Mucosa of stomach (tissue), 1 donor: ENCODE results near the gene NDRG4.

Experiments used
- H3K27me3 ChIP-seq: one replicate; pipeline ENCODE4 v1.7.0; 2013; ENCODE audit warnings: mild to moderate bottlenecking, low read length; ENCODE audit not compliant: control insufficient read depth, insufficient read depth
- H3K36me3 ChIP-seq: one replicate; pipeline ENCODE4 v1.7.0; 2013; ENCODE audit warnings: low read length; ENCODE audit not compliant: control insufficient read depth, insufficient read depth
- H3K4me1 ChIP-seq: one replicate; pipeline ENCODE4 v1.7.0; 2013; ENCODE audit warnings: mild to moderate bottlenecking, low read length; ENCODE audit not compliant: control insufficient read depth, insufficient read depth
- H3K4me3 ChIP-seq: one replicate; pipeline ENCODE4 v1.7.0; 2013; ENCODE audit warnings: low read length
- H3K9ac ChIP-seq: one replicate; pipeline ENCODE4 v1.7.0; 2013; ENCODE audit warnings: mild to moderate bottlenecking, low read length, moderate library complexity
- H3K9me3 ChIP-seq: one replicate; pipeline ENCODE4 v1.7.0; 2013; ENCODE audit warnings: mild to moderate bottlenecking, low read length, moderate library complexity; ENCODE audit not compliant: control insufficient read depth
- donor health status: Pancreatic carcinoma.

Gene NDRG4

DNA sequence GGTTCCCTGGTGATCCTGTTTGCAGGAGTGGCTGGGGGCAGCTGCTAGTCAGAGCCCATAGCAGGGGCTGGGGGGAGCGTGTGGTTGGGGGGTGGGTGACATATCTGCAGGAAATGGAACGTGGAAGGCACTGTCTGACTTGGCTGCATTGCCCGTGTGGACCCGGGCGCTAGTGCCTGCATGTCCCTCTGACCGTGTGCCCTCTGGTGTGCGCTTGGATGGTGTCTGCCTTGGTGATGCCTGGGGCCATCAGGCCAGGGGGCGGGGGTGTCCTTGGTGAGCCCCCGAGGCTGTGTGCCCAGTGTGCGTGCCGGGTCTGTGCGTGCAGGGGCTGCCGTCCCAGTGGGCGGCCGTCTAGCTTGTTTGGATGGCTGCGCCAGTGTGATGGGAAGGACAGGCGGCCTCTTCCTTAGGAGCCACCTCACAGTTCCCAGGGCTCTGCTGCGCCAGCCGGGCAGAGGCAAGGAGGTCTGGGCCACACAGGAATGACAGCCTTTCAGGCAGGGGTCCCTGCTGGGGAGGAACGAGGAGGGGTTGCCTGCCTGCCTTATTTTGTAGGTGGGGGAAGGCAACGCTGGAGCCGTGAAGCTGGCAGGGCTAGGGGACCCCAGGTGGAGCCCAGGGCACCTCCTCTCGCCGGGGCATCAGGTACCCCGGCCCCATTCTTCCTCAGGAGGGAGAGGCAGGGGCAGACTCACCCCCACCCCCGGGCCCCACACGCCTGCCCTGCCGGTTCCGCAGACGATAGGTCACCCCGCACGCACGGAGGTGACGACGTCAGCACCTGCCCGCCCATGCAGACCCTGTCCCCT is 693 bp downstream of the NDRG4 start:
- no peaks in the 10 kb centered on the region for H3K9me3 ChIP-seq
- H3K9ac ChIP-seq = no peak overlapping the region
- H3K4me3 ChIP-seq = peak overlapping the region; percentile 2
- no peaks in the 10 kb centered on the region for H3K36me3 ChIP-seq
- peaks cover 25% of the 10 kb centered on the region for H3K4me1 ChIP-seq
- H3K27me3 ChIP-seq = peaks cover 42% of the 10 kb centered on the region

GRCh38 chr16:58501242-58502131 is 1.5 kb downstream of the NDRG4 start:
- Histone ChIP-seq H3K9ac (no peak overlapping the region), H3K27me3 (peaks cover 42% of the 10 kb centered on the region), H3K36me3 (no peaks in the 10 kb centered on the region), H3K9me3 (no peaks in the 10 kb centered on the region), H3K4me3 (peak overlapping the region; percentile 2), H3K4me1 (peaks cover 25% of the 10 kb centered on the region)

GRCh38 chr16:58502217-58502921 is 2.4 kb downstream of the NDRG4 start:
- H3K4me3 ChIP-seq = no peak overlapping the region
- H3K36me3 ChIP-seq = no peaks in the 10 kb centered on the region
- H3K9me3 ChIP-seq = no peaks in the 10 kb centered on the region
- peaks cover 42% of the 10 kb centered on the region for H3K27me3 ChIP-seq
- peaks cover 25% of the 10 kb centered on the region for H3K4me1 ChIP-seq
- no peak overlapping the region for H3K9ac ChIP-seq

DNA sequence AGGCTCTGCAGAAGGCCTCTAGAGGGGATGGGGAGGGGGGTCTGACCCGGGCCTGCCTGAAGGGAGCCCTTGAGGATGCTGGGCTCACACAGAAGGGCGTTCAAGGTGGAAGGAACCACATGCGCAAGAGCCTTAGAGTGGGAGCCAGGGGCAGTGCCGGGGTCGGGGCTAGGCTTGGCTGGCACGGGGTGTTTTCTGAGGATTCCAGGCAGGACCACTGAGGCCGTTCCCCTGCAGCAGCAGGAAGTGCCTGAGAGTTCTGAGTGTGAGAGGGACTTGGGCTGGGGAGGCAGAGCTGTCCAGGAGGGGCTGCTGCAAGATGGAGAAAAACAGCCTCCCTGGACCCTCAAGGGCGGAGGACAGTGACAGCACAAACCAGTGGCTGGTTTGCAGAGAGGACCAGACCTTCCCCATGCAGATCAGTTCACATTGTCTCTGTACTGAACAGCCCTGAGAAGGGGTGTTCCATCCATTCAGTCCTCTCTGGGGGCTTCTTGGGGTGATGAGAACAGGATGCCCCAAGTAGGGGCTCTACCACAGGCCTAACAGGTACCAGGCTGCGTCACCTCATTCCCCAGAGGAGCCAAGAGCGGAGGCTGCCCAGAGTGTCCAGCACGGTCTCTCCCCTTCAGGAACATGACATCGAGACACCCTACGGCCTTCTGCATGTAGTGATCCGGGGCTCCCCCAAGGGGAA is 3.4 kb downstream of the NDRG4 start:
- Histone ChIP-seq H3K9ac (no peak overlapping the region), H3K4me3 (no peak overlapping the region), H3K9me3 (no peaks in the 10 kb centered on the region), H3K27me3 (peaks cover 42% of the 10 kb centered on the region), H3K36me3 (no peaks in the 10 kb centered on the region), H3K4me1 (peaks cover 25% of the 10 kb centered on the region)

- no peak overlapping the region for H3K9ac ChIP-seq
- peaks cover 25% of the 10 kb centered on the region for H3K4me1 ChIP-seq
- no peak overlapping the region for H3K4me3 ChIP-seq
- H3K36me3 ChIP-seq = no peaks in the 10 kb centered on the region
- no peaks in the 10 kb centered on the region for H3K9me3 ChIP-seq
- H3K27me3 ChIP-seq = peaks cover 39% of the 10 kb centered on the region
Measured at GRCh38 chr16:58503863-58504688, 4.1 kb downstream of the NDRG4 start.

DNA sequence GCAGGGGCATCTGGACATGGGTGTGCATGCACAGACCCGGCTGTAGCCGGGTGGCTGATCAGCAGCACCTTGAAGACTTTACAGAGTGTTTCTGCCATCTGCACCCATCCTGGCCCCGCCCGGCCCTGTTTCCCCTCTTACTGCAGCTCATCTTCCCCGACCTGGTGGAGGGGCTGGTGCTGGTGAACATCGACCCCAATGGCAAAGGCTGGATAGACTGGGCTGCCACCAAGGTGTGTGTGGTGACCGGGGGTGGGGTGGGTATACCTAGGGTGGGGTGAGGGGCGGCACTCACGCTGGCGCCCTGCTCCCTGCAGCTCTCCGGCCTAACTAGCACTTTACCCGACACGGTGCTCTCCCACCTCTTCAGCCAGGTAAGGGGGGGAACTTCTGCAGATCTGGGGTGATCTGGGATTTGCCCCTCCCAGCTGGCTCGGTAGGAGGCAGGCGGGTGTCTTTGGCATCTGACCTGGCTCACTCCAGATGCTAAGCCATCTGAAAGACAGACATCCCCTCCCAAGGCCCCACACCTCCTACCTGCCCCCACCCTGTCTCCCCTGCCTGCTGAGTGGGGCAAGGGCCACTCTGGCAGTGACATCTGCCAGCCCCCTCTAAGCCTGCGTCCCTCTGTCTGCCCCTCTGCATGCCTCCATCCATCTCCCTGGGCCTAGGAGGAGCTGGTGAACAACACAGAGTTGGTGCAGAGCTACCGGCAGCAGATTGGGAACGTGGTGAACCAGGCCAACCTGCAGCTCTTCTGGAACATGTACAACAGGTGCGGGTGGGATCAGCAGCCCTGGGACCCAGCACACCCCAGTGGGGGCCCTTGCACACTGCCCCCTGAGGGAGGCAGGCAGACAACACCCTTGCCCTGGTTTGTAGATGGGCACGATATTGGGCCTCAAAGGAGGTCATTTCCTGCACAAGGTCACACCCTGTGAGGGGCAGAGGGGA is 6.6 kb downstream of the NDRG4 start:
- H3K27me3 ChIP-seq = peaks cover 18% of the 10 kb centered on the region
- peaks cover 7% of the 10 kb centered on the region for H3K4me1 ChIP-seq
- H3K36me3 ChIP-seq = no peaks in the 10 kb centered on the region
- no peak overlapping the region for H3K9ac ChIP-seq
- no peaks in the 10 kb centered on the region for H3K9me3 ChIP-seq
- no peak overlapping the region for H3K4me3 ChIP-seq

DNA sequence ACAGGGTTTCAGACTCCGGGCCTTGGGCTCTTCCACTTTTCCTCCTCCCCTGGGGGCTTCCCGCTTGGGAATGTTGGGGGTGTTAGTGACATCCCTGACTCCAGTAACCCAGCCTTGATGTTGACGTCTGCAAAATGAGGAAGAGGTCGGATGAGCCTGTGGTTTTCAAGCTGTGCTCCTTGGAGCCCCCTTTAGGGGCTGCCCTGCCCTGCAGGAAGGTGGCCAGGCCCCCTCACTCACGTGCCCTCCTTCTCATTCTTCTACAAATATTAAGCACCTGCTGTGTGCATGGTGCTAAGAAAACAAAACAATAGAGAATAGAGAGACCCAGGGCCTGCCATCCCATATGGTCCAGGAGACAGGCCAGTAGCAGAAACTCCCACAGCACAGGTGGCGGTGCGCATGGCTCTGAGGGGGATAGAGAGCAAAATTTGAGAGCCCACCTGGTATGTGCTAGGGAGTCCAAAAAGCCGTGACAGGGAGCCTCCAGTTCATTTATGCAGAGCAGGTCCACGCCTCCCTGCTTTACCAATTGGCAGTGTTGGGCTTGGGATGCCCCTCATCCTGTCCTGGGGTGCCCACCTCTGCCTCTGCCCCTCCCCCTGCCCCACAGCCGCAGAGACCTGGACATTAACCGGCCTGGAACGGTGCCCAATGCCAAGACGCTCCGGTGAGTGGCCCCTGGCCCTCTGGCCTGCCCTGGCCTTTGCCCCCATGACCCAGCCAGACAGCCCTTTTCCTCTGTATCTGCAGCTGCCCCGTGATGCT is 7.4 kb downstream of the NDRG4 start:
- Histone ChIP-seq H3K9ac (no peak overlapping the region), H3K27me3 (peaks cover 9% of the 10 kb centered on the region), H3K9me3 (no peaks in the 10 kb centered on the region), H3K4me3 (no peak overlapping the region), H3K36me3 (no peaks in the 10 kb centered on the region), H3K4me1 (no peaks in the 10 kb centered on the region)

GRCh38 chr16:58507963-58508670 is 8.2 kb downstream of the NDRG4 start:
- H3K4me3 ChIP-seq = no peak overlapping the region
- no peaks in the 10 kb centered on the region for H3K4me1 ChIP-seq
- H3K27me3 ChIP-seq = peaks cover 4% of the 10 kb centered on the region
- no peaks in the 10 kb centered on the region for H3K9me3 ChIP-seq
- H3K9ac ChIP-seq = no peak overlapping the region
- H3K36me3 ChIP-seq = no peaks in the 10 kb centered on the region

GRCh38 chr16:58508671-58509251 is 8.8 kb downstream of the NDRG4 start:
- H3K27me3 ChIP-seq = no peaks in the 10 kb centered on the region
- no peaks in the 10 kb centered on the region for H3K4me1 ChIP-seq
- H3K4me3 ChIP-seq = no peak overlapping the region
- H3K9ac ChIP-seq = no peak overlapping the region
- no peaks in the 10 kb centered on the region for H3K9me3 ChIP-seq
- H3K36me3 ChIP-seq = no peaks in the 10 kb centered on the region
